ENCODE measurements around the gene ACTRT3. TPM values are rescaled to one million over a fixed set of nuclear protein-coding genes. Genes with fewer than 3 reads are reported as not detected.

Gene ACTRT3
- total RNA-seq = 1 to 10 TPM in 1 of 10 donors, under 1 TPM in 9; 0.30 to 1.1 (median 0.50) TPM
- under 1 TPM; 0.15 to 0.52 TPM for polyA plus RNA-seq
- long read RNA-seq, donor 1, partial matches to known transcripts = 0 of 3 reads
- long read RNA-seq, donor 1, other reads (novel, unspliced or antisense) = 0 of 3 reads
- long read RNA-seq, donor 2, partial matches to known transcripts = 0 of 2 reads
- long read RNA-seq, donor 2, other reads (novel, unspliced or antisense) = 0 of 2 reads
- long read RNA-seq, donor 3, transcript ACTRT3-201 (2 exons, 2,005 nt) = major isoform, 9 of 9 reads
- long read RNA-seq, donor 3, partial matches to known transcripts = 0 of 9 reads
- long read RNA-seq, donor 3, other reads (novel, unspliced or antisense) = 0 of 9 reads

- intact Hi-C loops (cut with DNase I) = loop anchor here in 5 of 10 donors (5.0 to 10.0 kb wide), 6 partner anchors 195 to 1725 kb away; partner anchors contain the start of gene SEC62 (in 2 of the 5)
These were observed at the start of gene ACTRT3 for GRCh38 chr3:169769287-169770181. TSS of gene ACTRT3 (minus strand) at chr3:169769561. CDS start at chr3:169769520, 41 bp downstream.

GRCh38 chr3:169818316-169818715, 49.0 kb upstream of the ACTRT3 start:
- H3K4me1 ChIP-seq = peaks cover 0 to 7% (median 2%) of the 10 kb centered on the region in 9 donors
- WGBS, 2 donors = 82 to 88% methylated on average over 2 of the region's 2 CpGs
- H3K36me3 ChIP-seq = no peaks in the 10 kb centered on the region
- DNase-seq (no peak), ATAC-seq (no peak)
- intact Hi-C loops (cut with DNase I) = no loop called here
- H3K27ac ChIP-seq = no peak overlapping the region
- no peak for TF ChIP-seq CTCF (IDR thresholded peaks at IDR 0.05)
- peaks cover 0 to 12% (median 4%) of the 10 kb centered on the region in 7 donors for H3K27me3 ChIP-seq
- H3K9me3 ChIP-seq = peaks cover 0 to 17% (median 4%) of the 10 kb centered on the region in 11 donors
- H3K4me3 ChIP-seq = no peak overlapping the region

More at GRCh38 chr3:169769287-169770181, at the start of gene ACTRT3:
- Histone ChIP-seq H3K36me3 (peaks cover 0 to 4% (median 1%) of the 10 kb centered on the region in 9 donors), H3K9me3 (peaks cover 0 to 14% (median 0%) of the 10 kb centered on the region in 11 donors), H3K4me1 (peaks cover 4 to 19% (median 9%) of the 10 kb centered on the region in 9 donors), H3K4me3 (peak within 1 kb of the TSS; percentile 7 to 75 (median 68)), H3K27me3 (no peaks in the 10 kb centered on the region), H3K27ac (peak within 1 kb of the TSS; percentile 50 to 94 (median 90))
- peak; percentile 66 to 72 for DNase-seq
- WGBS, 2 donors = 12 to 15% methylated on average over 51 of the region's 51 CpGs
- ATAC-seq = peak in 5 of 8 donors; percentile 8 to 29 (median 23)
- no peak for TF ChIP-seq CTCF (IDR thresholded peaks at IDR 0.05)

GRCh38 chr3:169815590-169816150, 46.3 kb upstream of the ACTRT3 start:
- no peaks in the 10 kb centered on the region for H3K27me3 ChIP-seq
- ATAC-seq (no peak), DNase-seq (no peak)
- 91 to 94% methylated on average over 4 of the region's 4 CpGs for WGBS, 2 donors
- TF ChIP-seq CTCF (IDR thresholded peaks at IDR 0.05) = no peak
- H3K4me1 ChIP-seq = peaks cover 0 to 29% (median 12%) of the 10 kb centered on the region in 9 donors
- H3K9me3 ChIP-seq = peaks cover 0 to 17% (median 4%) of the 10 kb centered on the region in 11 donors
- intact Hi-C loops (cut with DNase I) = no loop called here
- no peaks in the 10 kb centered on the region for H3K36me3 ChIP-seq
- H3K27ac ChIP-seq = no peak overlapping the region
- H3K4me3 ChIP-seq = no peak overlapping the region

Measured in heart right ventricle (tissue), 16 donors.